RKO (cell line): ENCODE data around the gene ZNF598.
"Not testable (repeated sequence)": the region's sequence is repeated elsewhere in the genome, so short reads cannot be mapped to it uniquely, and the experiment has no call there.

Experiments used
- DNase-seq: peaks from one replicate; pipeline ENCODE4 v3.0.0-alpha.2; 2016; ENCODE audit warnings: low spot score

Gene ZNF598

GRCh38 chr16:2027024-2028010 is 17.7 kb upstream of the ZNF598 start:
- DNase-seq = peak; percentile 72

DNA sequence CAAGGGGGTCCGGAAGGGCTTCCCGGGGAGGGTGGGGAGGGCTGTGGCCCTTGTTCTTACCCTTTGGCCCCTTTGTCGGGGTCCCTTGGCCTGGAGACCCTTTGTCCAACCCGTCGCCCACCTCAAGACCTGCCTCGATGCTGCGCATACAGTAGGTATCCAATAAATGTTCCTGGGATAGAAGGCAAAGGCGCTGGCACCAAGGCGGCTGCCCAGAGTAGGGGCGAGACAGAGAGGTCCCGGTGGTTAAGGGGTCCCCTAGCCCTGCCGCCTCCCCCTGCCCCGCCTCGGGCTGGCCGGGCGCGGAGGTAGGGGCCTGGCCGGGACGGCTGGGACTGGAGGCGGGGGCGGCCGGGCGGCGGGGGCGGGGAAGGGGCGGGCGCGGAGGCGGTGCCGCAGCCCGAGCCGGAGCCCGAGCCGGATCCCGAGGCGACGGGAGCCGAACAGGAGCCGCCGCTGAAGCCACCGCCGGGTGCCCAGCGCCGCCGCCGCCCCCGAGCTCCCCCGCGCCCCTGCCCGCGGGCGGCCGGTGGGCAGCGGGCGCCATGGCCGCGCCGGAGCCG is 16.9 kb upstream of the ZNF598 start, which contains the start of gene NHERF2:
NHERF2 (plus strand) TSS at position 442 of the 563 bp plus-strand sequence; CDS start at position 546, 104 bp downstream.
- no peak for DNase-seq

DNA sequence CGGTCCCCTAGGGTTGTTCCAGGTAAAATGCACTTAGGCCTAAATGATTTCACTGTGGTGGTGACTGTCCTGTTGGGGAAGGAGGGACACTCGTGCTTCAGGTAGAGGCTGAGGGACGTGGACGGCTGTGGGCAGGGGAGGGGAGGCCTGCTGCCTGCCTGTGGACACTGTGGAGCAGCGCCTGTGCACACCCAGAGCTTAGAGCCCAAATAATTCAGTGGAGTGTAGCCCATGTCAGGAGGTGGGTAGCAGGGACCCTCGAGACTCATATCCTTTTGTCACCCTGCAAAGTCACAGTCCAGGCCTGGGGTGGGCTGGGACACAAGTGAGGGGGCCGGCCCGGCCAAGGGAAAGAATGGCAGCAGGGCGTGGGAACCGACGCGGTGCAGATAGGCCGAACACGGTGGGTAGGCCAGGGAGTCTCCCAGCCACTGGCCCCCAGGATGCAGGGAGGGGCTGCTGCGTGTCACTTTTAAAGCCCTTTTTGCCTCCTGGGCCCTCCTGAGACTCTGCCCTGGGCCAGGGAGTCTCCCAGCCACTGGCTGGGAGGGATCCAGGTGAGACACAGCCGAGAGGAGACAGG is 16.3 kb upstream of the ZNF598 start:
- DNase-seq = no peak

DNA sequence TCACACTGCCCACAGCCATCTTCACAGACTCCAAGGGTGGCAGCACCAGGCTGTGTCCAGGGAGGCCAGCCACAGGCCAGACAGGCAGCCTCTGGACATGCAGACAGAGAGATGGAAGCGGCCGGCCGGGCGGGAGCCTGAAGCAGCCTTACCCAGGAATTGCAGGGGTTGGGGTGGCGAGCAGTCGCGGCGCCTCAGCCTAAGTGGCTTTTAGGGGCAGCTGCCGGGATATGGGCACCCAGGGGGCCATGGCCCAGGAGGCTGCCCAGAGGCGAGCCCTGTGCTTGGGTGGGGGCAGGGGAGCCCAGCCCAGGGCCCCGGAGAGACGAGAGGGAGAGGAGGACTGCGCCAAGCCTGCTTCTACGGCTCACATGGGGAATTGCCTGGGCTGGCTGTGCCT is 15.6 kb upstream of the ZNF598 start:
- no peak for DNase-seq

DNA sequence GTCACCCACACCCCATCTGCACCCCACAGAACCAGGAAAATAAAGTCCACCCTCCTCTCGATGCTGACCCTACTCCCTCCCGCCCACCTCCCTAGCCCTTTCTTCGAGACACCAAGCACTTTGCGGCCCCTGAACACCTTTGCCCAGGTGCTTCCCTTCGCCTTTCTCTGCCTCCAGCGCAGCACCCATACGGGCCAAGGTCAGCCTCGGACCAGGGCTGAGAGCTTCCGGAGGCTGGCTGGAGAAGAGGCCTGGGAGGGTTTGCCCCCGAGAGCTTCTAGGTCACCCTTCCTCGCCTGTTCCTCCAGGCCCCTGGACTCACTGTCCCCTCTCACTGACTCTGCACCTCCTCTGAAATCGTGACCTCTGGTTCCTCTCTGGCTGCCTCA is 14.4 kb upstream of the ZNF598 start:
- no peak for DNase-seq

DNA sequence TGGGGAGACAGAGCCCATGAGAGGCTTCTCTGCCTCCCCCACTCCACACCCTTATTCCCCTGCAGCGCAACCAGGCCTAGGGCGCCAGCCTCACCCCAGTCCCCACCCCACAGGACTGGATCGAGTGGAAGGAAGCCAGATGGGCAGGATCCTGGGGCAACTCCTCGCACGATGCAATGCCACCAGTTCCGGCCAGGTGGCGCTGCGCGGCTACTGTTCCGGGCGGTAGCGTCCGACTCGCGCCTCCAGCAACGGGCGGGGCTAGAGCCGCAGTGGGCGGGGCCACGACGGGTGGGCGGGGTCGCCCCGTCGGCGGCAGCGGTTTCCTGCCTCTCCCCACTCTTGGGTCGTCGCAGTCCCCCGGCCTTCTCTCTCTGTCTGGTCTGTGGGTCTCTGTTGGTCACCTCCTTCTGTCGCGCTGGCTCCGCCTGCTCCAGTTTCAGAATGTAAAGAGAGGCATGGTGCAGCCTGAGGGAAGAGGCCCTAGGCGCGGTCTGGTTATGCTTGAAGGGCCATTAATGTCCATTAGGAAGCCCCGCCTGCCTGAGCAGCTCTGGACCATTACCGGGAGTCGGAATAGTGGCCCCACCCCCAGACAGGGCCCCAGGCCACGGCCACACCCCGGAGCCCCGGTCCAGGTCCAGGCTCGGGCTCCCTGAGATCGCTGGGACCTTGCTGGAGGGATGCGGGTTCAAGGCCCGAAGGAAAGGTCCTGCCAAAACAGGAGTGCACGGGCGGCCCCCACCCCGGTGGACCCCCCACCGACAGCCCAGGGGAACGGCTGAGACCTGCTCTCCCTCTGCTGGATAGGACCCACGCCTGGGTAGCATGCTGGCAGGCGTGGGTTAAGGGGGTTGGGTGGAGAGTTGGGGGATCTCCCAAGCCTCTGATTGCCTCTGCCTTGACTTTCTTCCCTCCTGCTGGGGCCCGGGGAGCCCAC is 13.7 kb upstream of the ZNF598 start:
- peak; percentile 79 for DNase-seq

- no peak for DNase-seq
These were observed 13.1 kb upstream of the ZNF598 start for GRCh38 chr16:2022723-2023091.

DNA sequence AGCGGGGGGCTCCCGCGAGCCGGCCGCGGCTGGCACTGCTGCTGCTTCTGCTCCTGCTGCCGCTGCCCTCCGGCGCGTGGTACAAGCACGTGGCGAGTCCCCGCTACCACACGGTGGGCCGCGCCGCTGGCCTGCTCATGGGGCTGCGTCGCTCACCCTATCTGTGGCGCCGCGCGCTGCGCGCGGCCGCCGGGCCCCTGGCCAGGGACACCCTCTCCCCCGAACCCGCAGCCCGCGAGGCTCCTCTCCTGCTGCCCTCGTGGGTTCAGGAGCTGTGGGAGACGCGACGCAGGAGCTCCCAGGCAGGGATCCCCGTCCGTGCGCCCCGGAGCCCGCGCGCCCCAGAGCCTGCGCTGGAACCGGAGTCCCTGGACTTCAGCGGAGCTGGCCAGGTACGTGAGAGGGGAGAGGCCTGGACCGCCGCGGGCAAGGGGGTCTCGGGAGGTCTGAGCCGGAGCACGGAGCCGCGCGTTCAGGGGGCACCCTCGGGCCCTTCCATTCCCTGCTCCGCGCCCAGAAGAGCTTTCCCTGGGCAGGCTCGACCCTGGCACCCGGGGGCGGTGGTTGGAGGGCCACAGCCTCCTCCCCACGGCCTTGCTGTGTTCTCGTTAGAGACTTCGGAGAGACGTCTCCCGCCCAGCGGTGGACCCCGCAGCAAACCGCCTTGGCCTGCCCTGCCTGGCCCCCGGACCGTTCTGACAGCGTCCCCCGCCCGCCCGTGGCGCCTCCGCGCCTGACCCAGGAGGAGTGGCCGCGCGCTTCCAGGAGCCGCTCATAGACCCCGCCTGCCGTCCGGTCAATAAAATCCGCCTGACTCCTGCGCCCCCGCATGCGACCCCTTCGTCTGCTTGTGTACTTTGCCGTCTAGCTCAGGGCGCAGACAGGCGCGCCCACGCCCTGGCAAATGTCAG is 10.6 kb upstream of the ZNF598 start:
- no peak for DNase-seq

- no peak for DNase-seq
These were observed 9.9 kb upstream of the ZNF598 start, which contains the start of gene NPW for GRCh38 chr16:2019518-2019920. NPW (plus strand) TSS chr16:2019785.

GRCh38 chr16:2016407-2016922 is 6.8 kb upstream of the ZNF598 start:
- no peak for DNase-seq

GRCh38 chr16:2015947-2016208 is 6.3 kb upstream of the ZNF598 start:
- no peak for DNase-seq

DNA sequence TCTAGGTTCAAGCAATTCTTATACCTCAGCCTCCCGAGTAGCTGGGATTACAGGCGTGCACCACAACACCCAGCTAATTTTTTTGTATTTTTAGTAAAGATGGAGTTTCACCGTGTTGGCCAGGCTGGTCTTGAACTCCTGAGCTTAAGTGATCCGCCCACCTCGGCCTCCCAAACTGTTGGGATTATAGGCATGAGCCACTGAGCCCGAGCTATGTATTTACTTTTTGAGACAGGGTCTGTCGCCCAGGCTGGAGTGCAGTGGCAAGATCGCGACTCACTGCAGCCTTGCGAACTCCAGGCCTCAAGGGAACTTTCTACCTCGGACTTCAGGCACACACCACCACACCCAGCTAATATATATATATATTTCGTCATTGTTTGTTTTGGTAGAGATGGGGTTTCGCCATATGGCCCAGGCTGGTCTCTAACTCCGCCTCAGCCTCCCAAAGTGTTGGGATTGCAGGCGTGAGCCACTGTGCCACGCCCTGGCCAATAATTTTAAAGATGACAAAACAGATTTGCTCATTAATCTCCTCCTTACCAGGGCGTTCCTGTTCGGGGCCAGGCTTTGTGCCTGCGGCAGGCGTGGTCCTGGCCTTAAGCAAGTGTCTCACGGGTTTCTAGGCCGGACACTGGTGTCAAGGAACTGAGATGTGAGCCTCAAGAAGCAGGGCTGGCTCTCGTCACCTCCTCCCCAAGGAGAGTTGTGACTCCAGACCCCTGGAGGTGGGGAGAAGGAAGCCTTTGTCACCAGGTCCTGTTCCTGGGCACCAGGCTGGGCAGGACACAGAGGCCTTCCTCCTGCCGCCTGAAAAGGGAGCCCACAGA is 5.7 kb upstream of the ZNF598 start:
- DNase-seq = no peak

DNA sequence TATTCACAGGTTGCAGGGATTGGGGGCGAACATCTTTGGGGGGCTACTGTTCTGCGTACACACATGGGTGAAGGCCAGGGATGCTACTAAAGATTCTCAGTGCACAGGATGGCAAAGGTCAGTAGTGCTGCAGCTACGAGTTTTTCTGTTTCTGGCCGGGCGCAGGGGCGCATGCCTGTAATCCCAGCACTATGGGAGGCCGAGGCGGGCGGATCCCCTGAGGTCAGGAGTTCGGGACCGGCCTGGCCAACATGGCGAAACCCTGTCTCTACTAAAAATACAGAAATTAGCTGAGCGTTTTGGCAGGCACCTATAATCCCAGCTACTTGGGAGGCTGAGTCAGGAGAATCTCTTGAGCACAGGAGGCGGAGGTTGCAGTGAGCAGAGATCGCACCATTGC is 3.9 kb upstream of the ZNF598 start:
- no peak for DNase-seq

GRCh38 chr16:2011726-2012125 is 2.1 kb upstream of the ZNF598 start:
- not testable (repeated sequence) for DNase-seq

GRCh38 chr16:2009164-2009711 is 383 bp downstream of the ZNF598 start:
- DNase-seq = no peak

- peak; percentile 43 for DNase-seq
These were observed 924 bp downstream of the ZNF598 start for GRCh38 chr16:2008631-2009163.

GRCh38 chr16:2008009-2008526 is 1.6 kb downstream of the ZNF598 start:
- peak; percentile 79 for DNase-seq

GRCh38 chr16:2007081-2007836 is 2.4 kb downstream of the ZNF598 start:
- no peak for DNase-seq
